ENCODE data around the gene BTBD19. TPM values are rescaled to one million over a fixed set of nuclear protein-coding genes. Genes with fewer than 3 reads are reported as not detected.
A peak's percentile ranks its signal among the peaks of the same experiment; 100 is the strongest.

Gene BTBD19
- total and polyA plus RNA-seq, 9 of the 15 experiments (the other 6 are each of a cell fraction or from before 2014, with no cell fraction given), result 0.22 to 2.0 (median 0.95) TPM

DNA sequence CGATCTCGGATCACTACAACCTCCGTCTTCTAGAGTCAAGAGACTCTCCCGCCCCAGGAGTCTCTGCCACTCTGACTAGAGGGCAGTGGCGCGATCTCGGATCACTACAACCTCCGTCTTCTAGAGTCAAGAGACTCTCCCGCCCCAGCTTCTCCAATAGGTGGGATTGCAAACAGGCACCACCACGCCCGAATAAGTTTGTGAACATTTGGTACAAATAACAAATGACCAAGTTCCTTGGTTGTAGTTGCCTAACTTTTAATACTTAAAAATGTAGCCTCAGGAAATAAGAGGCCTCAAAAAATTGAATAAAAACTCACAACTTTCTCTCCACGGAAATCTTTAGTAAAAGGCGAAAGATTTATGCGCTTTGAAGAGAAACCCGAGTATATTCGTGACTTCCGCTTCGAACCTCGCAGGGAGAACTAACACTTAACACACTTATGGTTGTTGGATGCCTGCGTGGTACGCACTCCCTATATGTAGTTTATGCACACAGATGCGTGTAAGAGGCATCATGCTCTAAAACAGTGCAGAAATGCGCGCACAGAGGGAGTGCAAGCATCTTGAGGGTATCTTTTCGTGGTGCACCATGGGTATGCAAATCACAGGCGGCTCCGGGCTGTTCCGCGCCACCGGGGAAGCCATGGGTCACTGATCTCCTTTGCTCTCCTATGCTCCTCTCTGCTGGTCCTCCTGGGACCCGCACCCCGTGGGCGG is 11.4 kb downstream of the BTBD19 start (continued):
- TF ChIP-seq, protein P1, sequence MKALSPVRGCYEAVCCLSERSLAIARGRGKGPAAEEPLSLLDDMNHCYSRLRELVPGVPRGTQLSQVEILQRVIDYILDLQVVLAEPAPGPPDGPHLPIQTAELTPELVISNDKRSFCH (CRISPR knock-in tag; IDR thresholded peaks at IDR 0.05), result no peak; the same call in 1 of the 2 replicates
- TF ChIP-seq, protein P1 (tag; IDR thresholded peaks at IDR 0.05), result peak; percentile 77
- TF ChIP-seq ZZZ3 (IDR thresholded peaks at IDR 0.05) (peak; percentile 61; the same call in 1 of the 2 replicates), HNRNPUL1 (IDR thresholded peaks at IDR 0.05; ENCODE audit: low read length) (peak; percentile 98), ZBTB5 (IDR thresholded peaks at IDR 0.05) (no peak), HOMEZ (CRISPR knock-in tag; IDR thresholded peaks at IDR 0.05) (no peak), U2AF2 (optimal IDR thresholded peaks at IDR 0.05; ENCODE audit: low read depth, low read length) (no peak), TARDBP (IDR thresholded peaks at IDR 0.05) (peak; percentile 63; the same call in 1 of the 2 replicates), PHF21A (IDR thresholded peaks at IDR 0.05; ENCODE audit: borderline replicate concordance, low read depth) (peak; percentile 66), ZNF197 (CRISPR knock-in tag; IDR thresholded peaks at IDR 0.05; ENCODE audit: low read depth) (peak; percentile 69; the same call in 1 of the 2 replicates), ZNF232 (CRISPR knock-in tag; IDR thresholded peaks at IDR 0.05) (peak; percentile 64; the same call in 1 of the 2 replicates), RCOR1 (IDR thresholded peaks at IDR 0.05; ENCODE audit: borderline replicate concordance in 1 of 2, low read depth in 2 of 2, low read length in 2 of 2) (peak; percentile 78 to 86)
- TF ChIP-seq, protein P2, sequence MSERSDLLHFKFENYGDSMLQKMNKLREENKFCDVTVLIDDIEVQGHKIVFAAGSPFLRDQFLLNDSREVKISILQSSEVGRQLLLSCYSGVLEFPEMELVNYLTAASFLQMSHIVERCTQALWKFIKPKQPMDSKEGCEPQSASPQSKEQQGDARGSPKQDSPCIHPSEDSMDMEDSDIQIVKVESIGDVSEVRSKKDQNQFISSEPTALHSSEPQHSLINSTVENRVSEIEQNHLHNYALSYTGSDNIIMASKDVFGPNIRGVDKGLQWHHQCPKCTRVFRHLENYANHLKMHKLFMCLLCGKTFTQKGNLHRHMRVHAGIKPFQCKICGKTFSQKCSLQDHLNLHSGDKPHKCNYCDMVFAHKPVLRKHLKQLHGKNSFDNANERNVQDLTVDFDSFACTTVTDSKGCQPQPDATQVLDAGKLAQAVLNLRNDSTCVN (CRISPR knock-in tag; IDR thresholded peaks at IDR 0.05), result no peak; the same call in 1 of the 2 replicates

Measured in K562 (cell line).